DMS53 treated with DMSO at 0.1 percent for 48 hours (cell line): Measurements from ENCODE around the gene CACTIN.

ENCODE experiments used
- DNase-seq: peaks from one replicate; lab custom pipeline; 2025; ENCODE audit not compliant: unreplicated experiment; lab: John Stamatoyannopoulos, UW

The CACTIN gene

DNA sequence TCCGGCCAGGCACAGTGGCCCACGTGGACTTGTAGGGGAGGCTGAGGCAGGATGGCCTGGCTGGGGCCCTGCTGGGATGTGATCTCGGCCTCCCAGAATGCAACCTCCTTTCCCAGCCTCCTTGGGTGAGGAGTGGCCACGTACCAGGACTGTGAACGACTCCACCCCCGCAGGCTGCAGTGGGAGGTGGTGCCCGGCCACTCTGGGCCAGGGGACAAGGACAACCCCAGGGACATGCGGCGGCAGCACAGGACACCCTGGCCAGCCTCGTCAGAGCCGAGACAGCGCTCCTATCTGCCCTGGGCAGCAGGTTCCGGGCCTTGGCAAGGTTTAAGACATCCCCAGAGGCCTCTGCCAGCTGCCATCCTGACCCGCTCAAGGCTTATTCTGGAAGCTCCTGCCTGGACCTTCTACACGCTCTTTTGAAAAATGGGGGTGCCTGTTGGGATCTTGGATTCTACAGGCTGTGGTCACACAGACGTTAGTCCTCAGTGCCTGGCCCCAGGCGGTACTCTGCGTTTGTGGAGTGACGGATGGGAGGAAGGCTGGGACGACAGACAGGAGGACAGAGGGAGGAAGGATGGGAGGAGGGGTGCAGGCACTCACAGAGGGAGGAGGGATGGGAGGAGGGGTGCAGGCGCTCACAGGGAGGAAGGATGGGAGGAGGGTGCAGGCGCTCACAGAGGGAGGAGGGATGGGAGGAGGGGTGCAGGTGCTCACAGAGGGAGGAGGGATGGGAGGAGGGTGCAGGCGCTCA, 19.9 kb upstream of the CACTIN start:
- DNase-seq, result no peak

- no peak for DNase-seq
Observed at GRCh38 chr19:3645726-3646125, 19.1 kb upstream of the CACTIN start.

DNA sequence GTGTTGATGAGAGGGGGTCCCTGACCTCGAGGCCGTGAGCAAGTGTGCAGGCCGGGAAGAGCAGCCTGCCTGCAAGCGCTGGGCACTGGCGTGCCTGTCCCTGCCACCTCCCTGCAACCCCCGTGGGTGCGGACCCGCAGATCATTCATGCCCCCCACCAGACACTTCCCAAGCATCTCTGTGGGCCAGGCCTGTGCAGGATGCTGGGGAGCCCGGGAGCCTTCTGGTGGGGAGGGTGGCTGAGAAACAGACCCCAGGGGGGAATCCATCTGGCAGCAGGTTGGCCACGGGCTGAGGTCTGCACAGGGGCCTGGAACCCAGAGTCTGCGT, 18.4 kb upstream of the CACTIN start:
- DNase-seq, result no peak

DNA sequence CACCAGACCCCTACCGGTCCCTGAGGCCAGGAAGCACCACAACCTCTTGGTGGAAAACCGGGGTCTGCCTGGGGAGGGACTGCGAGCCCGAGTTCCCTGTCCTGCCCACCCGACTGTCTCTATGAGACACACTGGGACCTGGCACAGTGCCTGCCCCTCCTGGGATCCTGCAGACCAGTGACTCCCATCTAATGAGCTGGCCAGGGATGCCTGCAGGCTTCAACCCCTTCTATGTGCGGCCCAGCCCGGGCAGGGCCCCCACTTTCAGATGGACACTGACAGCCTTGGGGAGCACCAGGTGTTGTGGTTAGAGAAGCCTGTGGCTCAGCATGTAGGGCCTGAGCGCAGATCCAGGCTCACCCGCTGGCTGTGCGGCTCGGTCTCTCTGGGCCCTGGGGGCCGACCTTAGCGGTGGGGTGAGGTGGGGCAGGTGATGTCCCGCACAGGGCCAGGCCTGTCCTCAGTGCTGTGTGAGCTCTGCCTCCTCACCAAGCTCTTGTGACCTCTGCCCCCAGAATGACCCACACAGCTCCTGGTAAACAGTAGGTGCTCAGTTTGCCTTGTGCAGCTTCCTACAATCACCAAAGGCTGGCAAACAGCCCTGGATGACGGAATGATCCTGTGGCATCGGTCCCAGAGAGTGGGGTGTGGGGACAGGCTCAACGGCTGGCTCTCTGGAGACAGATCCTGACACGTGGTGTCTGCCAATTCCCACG, 17.9 kb upstream of the CACTIN start:
- DNase-seq, result no peak

- DNase-seq, result no peak
Observed at GRCh38 chr19:3643674-3644313, 17.2 kb upstream of the CACTIN start.

GRCh38 chr19:3642987-3643673, 16.5 kb upstream of the CACTIN start:
- no peak for DNase-seq

DNA sequence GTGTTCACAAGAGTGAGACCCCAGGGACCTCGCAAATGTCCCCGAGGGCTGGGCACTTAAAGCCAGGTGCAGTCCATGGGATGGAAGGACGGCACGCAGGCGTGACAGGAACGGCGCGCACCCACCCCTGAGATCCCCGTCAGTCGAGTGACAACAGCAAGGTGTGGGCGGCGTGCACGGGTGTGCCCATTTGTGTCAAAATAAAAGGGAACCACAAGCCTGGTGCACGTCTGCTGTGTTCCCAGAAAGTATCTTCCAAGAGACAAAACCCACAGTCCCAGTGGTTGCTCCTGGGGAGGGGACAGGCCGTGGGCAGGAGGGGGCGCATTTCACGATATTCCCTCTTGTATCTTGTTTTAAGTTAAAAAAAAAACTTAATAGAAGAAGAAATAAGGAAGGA, 15.7 kb upstream of the CACTIN start:
- no peak for DNase-seq

GRCh38 chr19:3641515-3642269, 15.1 kb upstream of the CACTIN start:
- no peak for DNase-seq

DNA sequence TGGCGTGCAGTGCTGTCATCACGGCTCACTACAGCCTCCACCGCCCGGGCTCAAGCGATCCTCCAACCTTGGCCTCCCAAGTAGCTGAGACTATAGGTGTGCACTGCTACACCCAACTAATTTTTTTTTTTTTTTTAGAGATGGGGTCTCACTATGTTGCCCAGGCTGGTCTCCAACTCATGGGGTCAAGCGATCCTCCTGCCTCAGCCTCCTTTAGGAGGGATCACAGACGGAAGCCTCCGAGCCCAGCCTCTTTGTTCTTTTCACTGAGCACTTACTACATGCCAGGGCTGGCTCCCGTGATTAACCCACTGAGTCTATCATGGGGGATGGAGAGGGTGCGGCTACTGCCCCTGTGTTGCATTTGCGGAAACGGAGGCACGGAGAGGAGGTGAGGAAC, 12.9 kb upstream of the CACTIN start:
- no peak for DNase-seq

DNA sequence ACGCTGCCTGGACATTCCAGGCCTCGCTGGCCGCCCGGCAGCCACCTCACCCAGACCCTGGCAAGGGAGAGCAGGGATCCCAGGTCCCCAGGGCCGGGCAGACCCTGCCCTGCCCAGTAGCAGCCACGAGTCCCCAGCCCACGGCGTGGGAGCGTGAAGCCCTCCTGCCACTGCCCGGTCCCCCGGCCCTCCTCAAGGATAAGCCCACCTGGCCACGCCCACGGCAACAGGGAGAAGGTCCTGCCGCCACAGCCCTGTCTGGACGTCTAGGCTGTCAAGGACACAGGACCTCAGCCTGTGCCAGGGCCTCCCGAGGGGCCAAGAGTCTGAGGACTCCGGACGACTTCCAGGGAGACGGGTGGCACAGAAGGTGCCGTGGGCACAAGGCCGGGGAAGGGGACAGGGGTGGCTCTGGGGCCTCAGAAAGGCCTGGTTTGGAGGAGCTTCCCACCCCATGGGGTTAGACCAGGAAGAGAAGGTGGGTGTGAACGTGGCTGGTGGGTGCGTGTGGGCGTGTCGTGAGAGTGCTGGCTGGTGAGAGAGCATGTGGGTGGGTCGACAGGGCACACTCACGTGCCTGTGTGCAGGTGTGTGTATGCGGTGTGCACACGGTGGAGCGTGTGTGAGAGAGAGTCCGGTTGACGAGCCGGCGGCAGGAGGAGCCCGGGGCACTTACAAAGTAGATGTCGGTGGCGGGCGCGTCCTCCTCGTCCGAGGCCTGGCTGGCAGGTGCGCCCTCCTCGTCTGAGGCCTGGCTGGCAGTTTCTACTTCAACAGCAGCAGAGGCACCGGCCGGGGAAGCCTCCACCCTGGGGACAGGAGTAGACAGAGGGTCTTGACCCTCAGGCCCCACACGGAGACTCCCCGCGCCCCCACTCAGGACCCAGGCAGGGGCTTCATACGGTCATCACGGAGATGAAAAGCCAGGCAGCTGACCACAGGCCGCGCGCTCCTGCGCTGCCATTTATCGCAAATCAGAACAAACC, 11.9 kb upstream of the CACTIN start:
- no peak for DNase-seq

DNA sequence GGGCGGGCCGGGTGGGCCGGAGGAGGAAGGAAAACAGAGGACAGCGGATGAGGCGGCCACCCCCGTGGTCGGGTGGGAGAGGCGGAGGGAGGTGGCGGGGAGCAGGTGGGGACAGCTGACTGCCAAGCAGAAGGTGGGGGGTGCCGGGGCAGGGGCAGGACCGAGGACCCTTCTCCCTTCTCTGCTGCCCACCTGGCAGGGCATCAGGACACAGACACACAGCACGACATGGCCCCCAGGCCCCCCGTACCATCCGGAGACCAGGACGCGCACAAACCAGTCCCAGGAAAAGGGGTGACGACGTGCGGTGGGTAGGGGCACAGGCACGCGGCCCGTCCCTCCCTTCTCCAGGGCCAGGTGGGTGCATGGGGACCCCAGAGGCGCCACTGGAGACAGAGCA, 11.0 kb upstream of the CACTIN start:
- DNase-seq, result no peak

DNA sequence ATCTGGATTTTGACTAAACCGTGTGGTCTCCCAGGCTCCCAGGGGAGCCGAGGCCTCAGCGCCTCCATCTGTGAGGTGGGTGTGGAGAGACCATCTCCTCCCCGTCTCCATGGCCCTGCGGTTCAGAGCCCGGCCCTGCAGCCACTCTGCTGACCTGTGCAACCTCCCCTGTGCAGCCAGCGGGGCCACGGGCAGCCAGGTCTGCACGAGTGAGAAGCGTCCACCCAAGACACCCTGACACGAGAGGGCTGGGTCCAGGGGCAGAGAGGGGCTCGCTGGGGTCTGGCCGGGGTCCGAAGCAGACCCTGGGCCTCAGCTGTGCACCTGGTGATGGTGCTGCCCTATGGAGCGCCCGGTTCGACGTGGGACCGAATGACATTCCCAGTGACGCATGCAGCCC, 10.4 kb upstream of the CACTIN start:
- no peak for DNase-seq

DNA sequence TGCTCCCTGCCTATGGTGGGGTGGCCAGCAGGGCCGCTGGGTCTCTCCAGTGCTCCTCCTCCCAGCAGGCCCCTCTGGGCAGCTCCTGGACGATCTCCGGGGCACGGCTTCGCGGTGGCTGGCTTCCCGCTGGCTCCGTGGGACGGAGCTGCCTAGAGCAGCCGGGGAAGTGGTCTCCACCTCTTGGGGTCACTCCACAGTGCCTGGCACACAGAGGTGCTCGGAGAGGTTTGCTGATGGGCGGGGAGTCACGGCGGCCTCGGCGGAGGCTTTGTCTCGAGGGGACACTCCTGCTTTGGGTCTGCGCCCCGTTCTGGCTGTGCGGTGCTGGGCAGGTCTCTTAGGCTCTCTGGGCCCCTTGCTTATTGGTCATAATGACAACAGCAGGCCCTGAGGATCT, 9.9 kb upstream of the CACTIN start:
- DNase-seq, result no peak

DNA sequence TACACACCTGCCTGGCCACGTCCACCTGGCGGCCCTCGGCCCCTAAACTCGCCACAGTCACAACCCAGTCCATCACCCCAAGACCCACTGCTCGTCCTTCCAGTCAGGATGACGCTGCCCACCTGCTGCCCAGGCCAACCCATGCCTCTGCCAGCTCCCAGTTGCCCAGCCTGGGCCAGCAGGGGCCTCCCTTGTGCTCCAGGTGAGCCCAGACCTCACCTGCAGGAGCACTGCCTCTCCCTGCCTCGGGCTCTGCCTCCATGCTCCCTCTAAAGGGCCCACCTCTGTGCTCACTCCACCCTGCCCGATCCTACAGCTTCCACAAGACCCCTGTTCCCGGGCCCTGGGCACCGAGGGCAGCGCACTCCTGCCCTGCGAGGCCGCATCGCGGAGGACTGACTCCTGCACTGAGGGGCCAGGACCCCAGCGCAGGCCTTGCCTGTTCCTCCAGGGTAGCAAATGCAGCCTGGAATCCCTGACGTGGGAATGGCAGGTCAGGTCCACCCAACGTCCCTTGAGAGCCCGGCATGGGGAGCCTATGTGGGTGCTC, 8.0 kb upstream of the CACTIN start:
- DNase-seq, result no peak

DNA sequence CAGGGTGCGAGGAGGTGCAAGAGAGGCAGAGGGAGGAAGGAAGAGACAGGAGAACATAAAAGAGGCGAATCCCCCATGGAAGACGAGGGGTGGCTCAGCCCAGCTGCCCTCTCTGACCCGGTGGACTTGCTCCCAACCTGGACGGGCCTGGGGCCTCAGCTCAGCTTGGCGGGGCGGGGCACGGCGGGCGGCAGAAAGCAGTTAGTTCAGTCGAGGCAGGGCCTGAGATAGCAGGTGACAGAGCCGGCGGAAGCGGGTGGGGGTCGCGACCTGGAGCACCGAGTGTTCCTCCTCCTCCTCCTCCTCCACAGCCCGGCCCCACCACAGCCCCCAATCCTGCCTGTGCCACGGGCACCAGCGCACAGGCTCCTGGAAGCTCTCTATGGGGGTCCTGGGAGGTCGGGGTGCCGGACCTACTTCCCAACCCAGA, 7.0 kb upstream of the CACTIN start:
- DNase-seq, result no peak

DNA sequence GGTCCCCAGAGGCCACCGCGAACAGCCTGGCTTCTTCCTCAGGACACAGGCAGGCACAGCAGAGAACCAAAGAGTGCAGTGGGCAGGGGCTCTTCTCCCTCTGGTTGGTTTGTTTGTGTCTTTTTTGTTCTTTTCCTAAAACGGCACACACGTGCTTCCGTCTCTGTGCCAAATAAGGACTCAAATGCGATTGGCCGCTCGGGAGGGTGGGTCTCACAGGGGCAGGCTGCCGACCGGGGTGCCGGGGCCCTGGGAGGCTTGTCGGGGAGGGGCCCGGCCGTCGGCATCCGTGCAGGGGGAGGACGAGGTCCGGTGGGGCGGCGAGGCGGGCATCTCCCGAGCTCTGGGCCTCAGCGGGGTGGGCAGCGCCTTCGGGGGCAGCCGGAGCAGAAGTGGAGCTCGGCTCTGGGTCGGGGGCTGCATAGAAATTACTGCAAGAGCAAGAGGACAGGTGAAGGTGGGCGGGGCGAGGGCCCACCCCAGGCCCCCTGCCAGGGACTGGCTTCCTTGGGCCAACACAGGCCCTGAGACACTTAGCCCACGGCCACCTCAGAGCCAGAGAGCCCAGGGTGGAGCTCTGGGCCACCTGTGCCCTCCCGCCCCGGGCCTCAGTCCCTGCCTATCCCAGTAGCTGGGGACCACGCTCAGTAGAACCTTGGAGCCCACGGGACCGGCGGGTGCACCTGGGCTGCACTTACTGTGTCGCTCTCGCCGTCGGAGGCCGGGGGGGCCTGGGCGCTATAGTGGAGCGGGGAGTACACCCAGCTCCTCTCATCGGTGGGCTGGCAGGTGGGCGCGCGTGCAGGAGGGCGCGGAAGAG, 6.4 kb upstream of the CACTIN start:
- no peak for DNase-seq

GRCh38 chr19:3632098-3632497, 5.5 kb upstream of the CACTIN start:
- no peak for DNase-seq

DNA sequence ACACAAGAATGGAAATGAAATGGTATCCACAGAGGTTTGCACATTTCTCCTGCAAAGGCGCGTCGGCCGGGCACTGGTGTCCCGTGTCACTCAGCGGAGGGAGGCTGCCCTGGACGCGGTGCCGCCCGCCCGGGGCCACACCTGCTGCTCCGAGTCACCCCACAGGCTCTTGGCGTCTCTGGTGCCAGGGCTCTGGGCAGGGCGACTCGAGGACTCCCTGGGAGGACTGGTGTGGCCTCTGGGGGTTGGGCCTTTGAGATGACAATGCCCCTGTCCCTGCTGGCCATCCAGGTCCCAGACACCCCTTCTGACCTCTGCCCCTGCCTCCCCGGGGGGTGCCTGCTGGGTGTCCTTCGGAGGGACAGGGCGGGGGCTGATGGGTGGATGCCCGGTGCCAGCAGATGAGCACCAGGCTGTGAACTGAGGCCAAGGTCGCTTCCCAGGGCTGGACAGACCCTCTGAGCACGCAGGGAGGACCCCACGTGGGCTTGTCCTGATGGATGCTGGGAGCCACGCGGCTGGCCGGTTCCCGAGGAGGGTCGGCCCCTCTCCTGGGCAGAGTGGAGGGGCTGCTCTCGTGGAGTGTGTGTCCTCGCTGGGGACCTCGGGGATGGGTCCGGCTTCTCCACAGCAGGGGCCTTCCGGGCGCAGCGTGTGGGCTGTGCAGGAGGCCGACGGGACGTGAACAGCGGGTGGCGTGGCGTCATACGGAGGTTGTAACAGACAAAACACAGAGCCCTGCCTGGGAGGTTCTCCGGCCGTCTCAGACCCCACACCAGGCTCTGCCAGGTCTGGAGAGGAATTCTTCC, 4.7 kb upstream of the CACTIN start:
- DNase-seq, result no peak
